GM21447 (cell line): ENCODE measurements around the gene FES.

Experiments used
- ATAC-seq: cut with Tn5 transposase; IDR thresholded peaks from one replicate; pipeline ENCODE4 v1.9.1; 2021; ENCODE audit not compliant: unreplicated experiment

Gene FES

DNA sequence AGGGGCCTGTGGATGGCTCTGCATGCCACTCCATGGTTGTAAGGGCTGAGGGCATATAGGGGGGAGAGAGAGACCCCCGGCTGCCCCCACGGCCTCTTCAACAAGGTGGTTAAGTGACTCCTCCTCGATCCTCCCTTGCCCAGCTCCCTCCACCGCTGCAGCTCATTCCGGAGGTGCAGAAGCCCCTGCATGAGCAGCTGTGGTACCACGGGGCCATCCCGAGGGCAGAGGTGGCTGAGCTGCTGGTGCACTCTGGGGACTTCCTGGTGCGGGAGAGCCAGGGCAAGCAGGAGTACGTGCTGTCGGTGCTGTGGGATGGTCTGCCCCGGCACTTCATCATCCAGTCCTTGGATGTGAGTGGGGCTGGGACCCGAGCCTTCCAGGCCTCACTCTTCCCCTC, 6.5 kb downstream of the FES start:
- ATAC-seq: no peak

DNA sequence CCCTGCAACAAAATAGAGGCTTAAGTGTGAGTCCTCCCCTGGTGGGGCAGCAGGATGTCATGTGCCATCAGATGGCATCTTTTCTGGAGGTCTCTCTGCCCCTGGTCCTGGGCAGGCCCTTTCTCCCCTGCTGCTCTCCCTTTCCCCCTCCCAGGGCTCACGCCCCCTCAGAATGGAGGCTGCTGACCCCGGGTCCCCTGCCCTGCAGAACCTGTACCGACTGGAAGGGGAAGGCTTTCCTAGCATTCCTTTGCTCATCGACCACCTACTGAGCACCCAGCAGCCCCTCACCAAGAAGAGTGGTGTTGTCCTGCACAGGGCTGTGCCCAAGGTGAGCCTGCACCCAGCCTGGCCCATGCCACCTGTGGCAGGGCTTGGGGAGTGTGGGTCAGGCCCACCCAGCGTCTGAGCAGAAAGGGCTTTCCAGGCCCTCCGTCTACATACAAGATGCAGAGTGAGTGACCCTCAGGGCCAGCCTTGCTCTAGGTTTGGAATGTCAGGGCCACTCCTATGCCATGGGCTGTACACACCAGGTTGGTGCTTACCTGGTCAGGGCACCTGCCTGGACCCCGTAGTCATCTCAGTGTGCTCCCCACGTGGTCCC, 7.1 kb downstream of the FES start:
- no peak for ATAC-seq

DNA sequence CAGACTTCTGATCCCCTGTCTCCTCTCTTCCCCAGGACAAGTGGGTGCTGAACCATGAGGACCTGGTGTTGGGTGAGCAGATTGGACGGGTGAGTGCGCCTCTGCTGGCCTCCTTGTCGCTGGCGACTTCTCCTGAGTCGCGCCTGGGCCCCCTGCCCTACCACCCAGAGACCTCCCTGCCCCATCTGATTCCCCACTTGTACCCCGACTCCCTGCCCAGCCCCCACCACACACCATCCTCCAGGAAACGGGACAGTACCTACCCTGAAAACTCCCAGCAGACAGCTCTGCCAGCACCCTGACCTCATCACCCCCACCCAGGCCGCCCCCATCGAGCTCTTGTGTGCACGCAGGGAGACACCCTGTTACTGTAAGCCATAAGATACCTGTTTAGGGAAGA, 7.7 kb downstream of the FES start:
- ATAC-seq: no peak

- no peak for ATAC-seq
Observed at GRCh38 chr15:90892498-90893174, 8.3 kb downstream of the FES start.

- no peak for ATAC-seq
Observed at GRCh38 chr15:90893175-90894090, 9.1 kb downstream of the FES start.

GRCh38 chr15:90895571-90896117, 11.3 kb downstream of the FES start:
- ATAC-seq: no peak

DNA sequence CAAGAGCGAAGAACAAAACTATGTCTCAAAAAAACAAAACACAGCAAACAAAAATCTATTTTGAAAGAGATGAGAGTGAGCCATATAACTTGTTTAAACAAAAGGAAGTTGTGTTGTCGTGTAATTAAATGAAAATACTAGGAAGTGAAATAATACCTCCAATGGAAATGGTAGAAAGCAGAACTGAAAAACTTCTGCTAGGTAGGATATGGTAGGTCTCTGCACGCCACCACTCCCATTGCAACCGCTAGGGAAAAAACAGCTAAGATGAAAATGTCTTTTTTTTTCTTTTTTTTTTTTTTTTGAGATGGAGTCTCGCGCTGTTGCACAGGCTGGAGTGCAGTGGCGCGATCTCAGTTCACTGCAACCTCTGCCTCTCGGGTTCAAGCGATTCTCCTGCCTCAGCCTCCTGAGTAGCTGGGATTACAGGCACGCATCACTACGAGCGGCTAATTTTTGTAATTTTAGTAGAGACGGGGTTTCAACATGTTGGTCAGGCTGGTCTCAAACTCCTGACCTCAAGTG, 12.9 kb downstream of the FES start:
- ATAC-seq: peak; percentile 64

- ATAC-seq: no peak
Observed at GRCh38 chr15:90901175-90902039, 17.1 kb downstream of the FES start.

DNA sequence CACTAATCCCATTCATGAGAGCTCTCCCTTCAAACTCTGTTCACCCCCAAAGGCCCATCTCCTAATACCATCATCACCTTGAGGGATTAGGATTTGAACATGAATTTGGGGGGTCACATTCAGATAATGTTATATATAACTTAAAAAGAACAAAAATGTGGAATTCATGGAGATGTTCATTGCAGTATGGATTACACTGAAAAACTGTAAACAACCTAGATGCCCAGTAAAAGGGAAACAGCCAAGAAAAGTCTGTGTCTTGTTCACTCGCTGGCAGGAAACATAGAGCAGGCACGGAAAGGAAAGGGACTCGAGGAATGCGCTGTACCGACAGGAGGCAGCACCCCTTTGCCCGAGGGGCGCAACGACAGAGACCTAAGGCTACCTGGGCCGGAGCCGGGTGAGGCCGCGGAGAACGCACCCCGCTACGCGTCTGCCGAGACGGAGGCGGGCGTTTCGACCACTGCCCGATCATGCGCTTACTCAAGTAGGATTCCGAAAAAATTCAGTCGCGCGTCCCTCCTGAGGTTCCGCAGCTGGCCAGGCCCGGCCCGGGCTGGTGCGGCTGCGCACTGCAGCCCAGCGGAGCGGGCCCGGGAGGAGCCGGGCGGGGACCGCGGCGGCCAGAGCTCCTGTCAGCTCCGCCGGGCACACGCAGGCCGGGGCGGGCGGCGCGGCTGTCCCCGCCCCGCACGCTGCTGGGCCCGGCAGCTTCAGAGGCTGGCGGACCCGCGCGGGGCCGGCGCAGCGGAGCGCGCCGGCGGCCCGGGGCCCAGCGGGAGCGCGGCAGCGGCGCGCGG, 17.9 kb downstream of the FES start:
- peak; percentile 67 for ATAC-seq

DNA sequence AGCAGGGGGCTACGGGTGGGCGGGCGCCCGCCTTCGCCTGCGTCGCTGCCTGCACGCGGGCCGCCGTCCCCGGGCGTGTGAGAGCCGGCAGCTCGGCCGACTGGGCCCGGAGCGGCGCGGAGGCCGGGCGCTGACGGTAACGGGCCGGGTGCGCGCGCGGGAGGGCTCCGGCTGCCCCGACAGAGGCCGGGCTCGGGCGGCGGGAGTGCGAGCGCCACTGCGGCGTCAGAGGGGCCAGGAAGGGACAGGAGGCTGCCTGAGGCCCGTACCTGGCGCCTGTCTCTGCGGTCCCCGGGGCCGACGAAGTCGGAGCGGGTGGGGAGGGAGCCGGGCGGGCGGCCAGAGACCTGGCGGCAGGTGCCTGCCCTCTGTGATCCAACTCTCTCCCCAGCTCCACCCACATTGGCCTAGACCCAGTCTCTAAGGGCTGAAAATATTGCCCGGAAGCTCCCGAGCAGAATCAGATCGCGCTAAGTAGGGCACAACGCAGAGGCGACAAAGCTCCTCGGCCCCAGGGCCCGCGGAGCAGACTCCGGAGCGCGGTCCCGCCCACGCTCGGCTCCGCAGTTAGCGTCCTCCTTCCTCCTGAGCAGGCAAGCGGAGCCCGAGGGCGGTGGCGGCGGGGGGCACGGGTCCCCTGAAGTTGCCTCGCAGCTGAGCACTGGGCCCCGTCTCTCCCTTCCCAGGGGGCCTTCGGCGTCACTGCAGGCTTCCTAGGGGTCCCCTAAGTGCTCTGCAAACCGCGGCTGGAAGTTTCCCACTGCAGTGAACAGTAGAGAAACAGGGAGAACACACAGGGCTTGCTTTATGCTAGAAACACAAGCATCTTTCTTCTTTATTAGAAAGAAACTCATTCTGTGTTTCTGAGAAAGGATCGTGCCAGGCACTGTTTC, 18.8 kb downstream of the FES start, which contains the start of gene MAN2A2:
Gene MAN2A2 (plus strand): TSS at position 463 of the 893 bp plus-strand sequence. CDS start 906 bp downstream, outside the sequence.
- peak; percentile 54 for ATAC-seq

DNA sequence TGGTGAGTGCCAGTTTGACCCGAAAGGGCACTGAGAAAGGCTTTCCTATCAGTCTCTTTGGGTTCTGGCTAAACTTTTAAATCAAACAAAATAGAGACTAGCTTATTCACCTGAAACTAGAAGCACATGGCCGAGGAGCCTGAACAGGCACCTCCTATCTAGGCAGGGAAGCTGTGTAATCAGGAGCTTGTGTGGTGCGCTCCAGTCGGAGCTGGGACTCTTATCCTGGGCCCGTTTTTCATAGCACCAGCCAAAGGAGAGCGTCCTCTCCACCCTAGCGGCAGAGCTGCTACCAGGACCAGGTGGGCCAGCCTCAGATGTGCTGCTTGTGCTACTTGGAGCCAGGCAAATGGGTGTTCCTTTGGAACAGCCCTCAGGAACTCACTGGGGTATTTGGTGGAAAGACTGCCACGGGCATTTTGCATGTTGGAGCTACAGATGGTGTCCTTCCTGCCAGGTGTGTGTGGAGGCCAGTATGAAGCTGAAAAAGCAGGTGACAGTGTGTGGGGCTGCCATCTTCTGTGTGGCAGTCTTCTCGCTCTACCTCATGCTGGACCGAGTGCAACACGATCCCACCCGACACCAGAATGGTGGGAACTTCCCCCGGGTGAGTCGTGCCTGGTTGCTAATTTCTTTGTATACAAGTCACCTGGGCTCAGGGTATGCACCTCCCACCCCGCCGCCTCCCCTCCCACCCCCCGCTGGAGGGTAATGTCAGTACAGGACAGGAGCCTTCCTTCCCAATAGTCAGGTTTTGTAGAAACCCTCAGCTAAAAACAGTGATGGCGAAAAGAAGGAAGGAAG, 19.6 kb downstream of the FES start:
- no peak for ATAC-seq

GRCh38 chr15:90904746-90905145, 20.4 kb downstream of the FES start:
- no peak for ATAC-seq

GRCh38 chr15:90905306-90906180, 21.2 kb downstream of the FES start:
- no peak for ATAC-seq

DNA sequence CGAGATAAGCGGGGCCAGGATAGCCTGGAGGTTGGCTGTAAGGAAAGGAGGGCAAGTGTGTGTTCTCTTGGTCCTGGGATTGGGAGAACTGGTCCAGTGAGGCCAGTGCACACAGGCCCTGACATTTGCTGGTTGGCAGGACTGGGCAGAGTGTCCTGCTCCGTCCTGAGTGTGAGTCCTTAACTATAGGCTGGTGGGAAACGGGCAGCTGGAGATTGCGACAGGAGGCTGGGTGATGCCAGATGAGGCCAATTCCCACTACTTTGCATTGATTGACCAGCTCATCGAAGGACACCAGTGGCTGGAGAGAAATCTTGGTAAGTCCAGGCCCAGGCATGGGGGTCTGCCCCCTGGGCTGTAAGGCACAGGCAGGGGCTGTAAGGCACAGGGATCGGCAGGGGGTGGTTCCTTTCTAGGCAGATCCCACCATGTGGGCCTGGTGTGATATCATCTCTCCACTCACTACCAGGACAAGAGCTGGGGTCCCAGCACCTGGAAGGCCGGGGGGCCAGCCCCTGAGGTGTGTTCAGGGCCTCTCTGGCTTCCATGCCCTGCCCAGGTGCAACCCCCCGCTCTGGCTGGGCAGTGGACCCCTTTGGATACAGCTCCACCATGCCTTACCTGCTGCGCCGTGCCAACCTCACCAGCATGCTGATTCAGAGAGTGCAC, 22.0 kb downstream of the FES start:
- ATAC-seq: no peak

DNA sequence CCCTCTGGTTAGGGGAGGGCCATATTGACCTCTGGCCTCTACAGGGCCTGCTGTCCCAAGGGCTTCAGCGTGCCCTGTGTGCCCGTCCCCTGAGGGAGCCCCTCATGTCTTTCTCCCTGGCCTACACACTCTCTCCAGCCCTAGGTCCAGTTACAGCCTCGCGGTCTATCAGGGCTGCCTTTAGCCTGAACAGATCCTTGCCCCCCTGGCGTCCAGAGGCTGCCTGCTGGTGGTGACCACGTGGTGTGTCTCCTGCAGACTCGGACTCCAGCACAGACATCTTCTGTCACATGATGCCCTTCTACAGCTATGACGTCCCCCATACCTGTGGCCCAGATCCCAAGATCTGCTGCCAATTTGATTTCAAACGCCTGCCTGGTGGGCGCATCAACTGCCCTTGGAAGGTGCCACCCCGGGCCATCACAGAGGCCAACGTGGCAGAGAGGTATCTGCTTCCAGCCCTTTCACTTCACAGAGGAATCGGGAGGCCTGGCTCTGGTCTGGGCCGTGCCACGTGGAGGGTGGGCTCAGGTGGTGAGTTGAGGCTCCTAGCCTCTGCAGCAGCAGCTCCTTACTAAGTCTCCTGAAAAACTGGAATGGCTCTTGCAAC, 22.9 kb downstream of the FES start:
- ATAC-seq: no peak
